Kidney (tissue), 14 donors: ENCODE data around the gene SORCS2. TPM values are rescaled to one million over a fixed set of nuclear protein-coding genes. Genes with fewer than 3 reads are reported as not detected.
"Not testable (repeated sequence)": the region's sequence is repeated elsewhere in the genome, so short reads cannot be mapped to it uniquely, and the experiment has no call there.

Experiments used
- DNase-seq, 5 donors: peaks; one replicate each; pipeline ENCODE4 v3.0.0-alpha.2; 2013 to 2020
- FAIRE-seq: peaks from 2 replicates; lab custom pipeline; 2012; peaks lifted over from hg19 to GRCh38; lab: Jason Lieb, UNC
- H3K27ac ChIP-seq, 2 donors: one replicate each; pipeline ENCODE4 v1.7.0; 2013; ENCODE audit warnings: low read depth in 2 of 2, low read length in 2 of 2, inconsistent platforms in 1 of 2
- H3K27me3 ChIP-seq: one replicate; pipeline ENCODE4 v1.7.1; 2013; ENCODE audit warnings: low read length, inconsistent platforms; ENCODE audit not compliant: control insufficient read depth, insufficient read depth
- H3K36me3 ChIP-seq, 3 donors: one replicate each; pipeline versions ENCODE4 v1.7.0 to v1.7.1; 2013; ENCODE audit warnings: low read length in 3 of 3, control low read depth in 1 of 3, inconsistent platforms in 1 of 3; ENCODE audit not compliant: insufficient read depth in 3 of 3, control insufficient read depth in 2 of 3
- H3K4me1 ChIP-seq, 3 donors: one replicate each; pipeline versions ENCODE4 v1.7.0 to v1.7.1; 2013; ENCODE audit warnings: low read length in 3 of 3, inconsistent platforms in 1 of 3, low read depth in 1 of 3; ENCODE audit not compliant: control insufficient read depth in 2 of 3, insufficient read depth in 2 of 3
- H3K4me3 ChIP-seq, 3 donors: one replicate each; pipeline versions ENCODE4 v1.7.0 to v1.8.1; 2013; ENCODE audit warnings: low read length in 3 of 3, control low read depth in 1 of 3, inconsistent platforms in 1 of 3
- H3K9ac ChIP-seq, 3 donors: one replicate each; pipeline versions ENCODE4 v1.7.0 to v1.7.1; 2013; ENCODE audit warnings: low read length in 3 of 3, control low read depth in 1 of 3, inconsistent platforms in 1 of 3
- H3K9me3 ChIP-seq, 3 donors: one replicate each; pipeline versions ENCODE4 v1.7.0 to v1.7.1; 2013; ENCODE audit warnings: low read length in 3 of 3, control low read depth in 1 of 3, inconsistent platforms in 1 of 3; ENCODE audit not compliant: control insufficient read depth in 2 of 3, insufficient read depth in 1 of 3
- CTCF ChIP-seq: IDR thresholded peaks from 3 replicates; pipeline ENCODE4 v1.5.1; 2012; ENCODE audit warnings: mild to moderate bottlenecking, moderate library complexity, borderline replicate concordance; ENCODE audit not compliant: insufficient read depth; ENCODE audit errors: extremely low read depth
- intact Hi-C: fragments of 100-400 bp; cut with DNase I; formaldehyde crosslinking; loops from one replicate; pipeline ENCODE4 v1.11.1; 2022
- polyA plus RNA-seq: library from polyadenylated mRNA; stranded (reverse); fragments of 350-450 nt; fragmentation: Illumina TruSeq; extraction: RNeasy Lipid Tissue Mini Kit (QIAGEN cat#74804); gene quantifications from one replicate; pipeline ENCODE4 v1.2.3, GENCODE V29; 2014; ENCODE audit warnings: low read depth, low replicate concordance; ENCODE audit not compliant: insufficient read depth
- total RNA-seq: library from RNA; stranded (reverse); fragmentation: NEBNext Ultra II Directional; extraction: Animal tissue kit (Norgen Biotek cat#: 25700); gene quantifications from one replicate; pipeline ENCODE4 v1.2.1, GENCODE V29; 2021
- donor health status: control.
- donor health status: control.
- donor health status: control.
- donor health status: control.
- donor health status: control.
- donor health status: DM: yes; HTN: yes; CAD: no.
- donor health status: Normal renal cell carcinoma (clear cell type).

The SORCS2 gene
- total and polyA plus RNA-seq, 2 donors from 2014 or later = 6.1 to 9.1 TPM

GRCh38 chr4:7159923-7160322 lies 32.4 kb upstream of the SORCS2 start:
- DNase-seq (peak in 4 of 5 donors; percentile 37 to 83 (median 62)), FAIRE-seq (no peak)
- no peaks in the 10 kb centered on the region for H3K36me3 ChIP-seq
- H3K27me3 ChIP-seq = no peaks in the 10 kb centered on the region
- no peak for TF ChIP-seq CTCF
- H3K27ac ChIP-seq = no peak overlapping the region
- no peak overlapping the region for H3K9ac ChIP-seq
- peaks cover 0 to 5% (median 0%) of the 10 kb centered on the region in 3 donors for H3K4me1 ChIP-seq
- H3K9me3 ChIP-seq = no peaks in the 10 kb centered on the region
- intact Hi-C loops = no loop called here
- H3K4me3 ChIP-seq = no peak overlapping the region

GRCh38 chr4:7160439-7160838 lies 31.9 kb upstream of the SORCS2 start:
- peak overlapping the region in 1 of 2 donors; percentile 44 for H3K27ac ChIP-seq
- no peaks in the 10 kb centered on the region for H3K9me3 ChIP-seq
- no peaks in the 10 kb centered on the region for H3K36me3 ChIP-seq
- no peak overlapping the region for H3K4me3 ChIP-seq
- no peak for TF ChIP-seq CTCF
- peak in 2 of 5 donors; percentile 11 to 41 for DNase-seq
- H3K27me3 ChIP-seq = no peaks in the 10 kb centered on the region
- intact Hi-C loops = no loop called here
- H3K4me1 ChIP-seq = peaks cover 0 to 5% (median 0%) of the 10 kb centered on the region in 3 donors
- no peak for FAIRE-seq
- no peak overlapping the region for H3K9ac ChIP-seq

- intact Hi-C loops = no loop called here
- TF ChIP-seq CTCF = no peak
- no peak overlapping the region for H3K9ac ChIP-seq
- H3K27ac ChIP-seq = peak overlapping the region in 1 of 2 donors; percentile 44
- no peaks in the 10 kb centered on the region for H3K36me3 ChIP-seq
- DNase-seq (peak in 3 of 5 donors; percentile 32 to 53 (median 47)), FAIRE-seq (no peak)
- peaks cover 0 to 5% (median 5%) of the 10 kb centered on the region in 3 donors for H3K4me1 ChIP-seq
- H3K4me3 ChIP-seq = no peak overlapping the region
- no peaks in the 10 kb centered on the region for H3K27me3 ChIP-seq
- H3K9me3 ChIP-seq = no peaks in the 10 kb centered on the region
These were observed 31.3 kb upstream of the SORCS2 start for GRCh38 chr4:7160951-7161440.

GRCh38 chr4:7161721-7162214 lies 30.6 kb upstream of the SORCS2 start:
- Histone ChIP-seq H3K4me3 (no peak overlapping the region), H3K36me3 (no peaks in the 10 kb centered on the region), H3K9me3 (no peaks in the 10 kb centered on the region), H3K27ac (no peak overlapping the region), H3K27me3 (no peaks in the 10 kb centered on the region), H3K4me1 (peaks cover 0 to 12% (median 3%) of the 10 kb centered on the region in 3 donors), H3K9ac (no peak overlapping the region)
- TF ChIP-seq CTCF = no peak
- DNase-seq (peak in 3 of 5 donors; percentile 9 to 57 (median 31)), FAIRE-seq (no peak)
- intact Hi-C loops = no loop called here

- intact Hi-C loops, FAIRE-seq, H3K27me3 ChIP-seq, H3K9me3 ChIP-seq, H3K9ac ChIP-seq, H3K36me3 ChIP-seq, H3K4me3 ChIP-seq, H3K27ac ChIP-seq: not testable (repeated sequence)
- peak in 1 of 5 donors; percentile 3 for DNase-seq
- H3K4me1 ChIP-seq = peaks cover 0 to 25% (median 8%) of the 10 kb centered on the region in 3 donors
These were observed 27.1 kb upstream of the SORCS2 start for GRCh38 chr4:7165056-7165873.
